GM21515 (cell line): ENCODE measurements around the gene PITPNM3.
"Not testable (repeated sequence)": the region's sequence is repeated elsewhere in the genome, so short reads cannot be mapped to it uniquely, and the experiment has no call there.

Source experiments
- ATAC-seq: cut with Tn5 transposase; IDR thresholded peaks from one replicate; pipeline ENCODE4 v1.9.1; 2021; ENCODE audit not compliant: unreplicated experiment

PITPNM3 gene

DNA sequence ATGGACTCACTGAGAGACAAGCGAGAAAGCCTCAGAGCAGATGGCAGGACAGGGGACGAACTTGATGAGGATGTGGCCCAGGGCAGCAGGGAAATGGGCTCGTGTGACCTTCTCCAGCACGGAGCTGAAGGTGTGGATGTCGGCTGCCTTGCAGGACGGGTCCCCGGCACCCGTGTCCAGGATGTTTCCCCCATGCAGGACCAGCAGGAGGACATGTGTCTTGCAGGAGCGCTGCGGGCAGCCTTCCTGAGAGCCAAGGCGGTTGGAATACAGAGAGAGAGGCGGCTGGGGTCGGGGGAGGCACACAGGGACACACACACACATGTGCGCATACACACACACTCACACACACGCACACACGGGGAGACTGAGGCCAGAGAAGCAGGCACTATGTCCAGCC is 72.8 kb downstream of the PITPNM3 start:
- no peak for ATAC-seq

DNA sequence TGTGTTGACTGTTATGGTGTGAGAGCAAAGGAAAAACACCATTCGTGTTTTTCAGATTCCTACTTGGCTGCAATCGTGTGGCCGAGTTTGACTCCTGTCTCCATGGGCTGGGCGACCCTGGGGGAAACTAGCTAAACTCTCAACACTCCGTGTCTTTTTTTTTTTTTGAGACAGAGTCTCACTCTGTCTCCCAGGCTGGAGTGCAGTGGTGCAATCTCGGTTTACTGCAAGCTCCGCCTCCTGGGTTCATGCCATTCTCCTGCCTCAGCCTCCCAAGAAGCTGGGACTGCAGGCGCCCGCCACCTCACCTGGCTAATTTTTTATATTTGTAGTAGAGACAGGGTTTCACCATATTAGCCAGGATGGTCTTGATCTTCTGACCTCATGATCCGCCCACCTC is 73.6 kb downstream of the PITPNM3 start:
- not testable (repeated sequence) for ATAC-seq

DNA sequence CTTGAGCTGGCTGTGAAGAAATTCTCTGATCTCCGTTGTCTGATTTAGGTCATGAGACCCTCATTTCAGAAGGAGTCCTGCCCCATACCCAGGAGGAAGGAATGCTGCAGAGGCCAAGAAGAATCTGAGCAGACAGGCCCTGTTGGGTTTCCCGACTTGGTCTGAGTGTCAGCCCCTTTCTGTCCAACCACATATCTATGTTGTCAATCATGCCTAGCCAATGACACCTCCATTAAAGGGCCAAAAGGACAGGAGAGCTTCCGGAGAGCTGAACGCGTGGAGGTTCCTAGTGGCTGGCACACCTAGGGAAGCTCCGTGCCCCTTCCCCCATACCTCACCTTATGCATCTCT is 74.3 kb downstream of the PITPNM3 start:
- ATAC-seq: no peak

DNA sequence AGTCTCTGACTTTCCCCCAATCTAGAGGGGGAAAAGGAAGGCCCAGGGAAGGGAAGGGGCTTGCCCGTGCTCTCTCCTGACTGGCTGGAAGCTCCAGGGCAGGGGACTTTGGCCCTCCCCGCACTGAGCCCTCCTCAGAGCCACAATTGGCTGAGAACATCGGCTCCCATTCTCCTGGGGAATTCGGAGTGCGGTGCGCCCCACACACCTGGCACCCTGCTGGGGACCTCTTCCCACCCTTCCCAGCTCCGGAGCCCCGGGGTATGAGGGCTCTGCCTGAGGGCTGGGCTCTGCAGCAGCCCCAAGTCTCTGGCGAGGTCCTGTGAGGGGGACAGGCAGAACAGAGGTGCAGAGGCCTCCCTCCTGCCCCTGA is 76.1 kb downstream of the PITPNM3 start:
- ATAC-seq: no peak

DNA sequence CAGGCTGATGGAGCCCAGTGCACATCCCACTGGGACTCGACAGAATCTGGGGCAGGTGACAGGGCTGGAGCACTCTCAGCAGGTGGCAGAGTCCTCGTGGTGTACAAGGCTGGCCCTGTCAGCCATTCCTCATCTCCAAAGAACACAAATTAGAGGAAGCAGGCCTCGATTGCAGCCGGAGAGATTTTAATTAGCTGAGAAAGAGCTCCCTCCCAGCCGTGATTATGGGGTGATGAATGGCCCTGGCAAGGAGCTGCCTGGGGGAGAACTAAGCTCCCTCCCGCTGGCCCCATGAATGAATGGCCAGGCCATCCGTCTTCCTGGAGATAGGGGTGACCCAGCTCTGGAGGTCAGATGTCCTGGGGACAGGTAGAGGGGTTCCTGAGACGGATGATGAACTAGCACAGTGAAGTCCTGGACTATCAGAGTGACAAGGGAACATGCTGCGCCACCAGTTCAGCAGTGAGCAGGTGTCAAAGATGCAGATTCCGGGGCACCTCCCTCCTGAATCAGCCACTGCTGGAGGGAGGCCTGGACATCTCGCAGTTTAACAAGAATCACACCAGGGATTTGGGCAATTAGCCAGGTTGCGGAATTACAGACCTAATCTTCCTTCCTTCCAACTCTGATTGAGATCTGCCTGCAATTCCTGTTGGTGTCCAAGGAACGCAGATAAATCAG is 76.6 kb downstream of the PITPNM3 start:
- ATAC-seq: no peak

DNA sequence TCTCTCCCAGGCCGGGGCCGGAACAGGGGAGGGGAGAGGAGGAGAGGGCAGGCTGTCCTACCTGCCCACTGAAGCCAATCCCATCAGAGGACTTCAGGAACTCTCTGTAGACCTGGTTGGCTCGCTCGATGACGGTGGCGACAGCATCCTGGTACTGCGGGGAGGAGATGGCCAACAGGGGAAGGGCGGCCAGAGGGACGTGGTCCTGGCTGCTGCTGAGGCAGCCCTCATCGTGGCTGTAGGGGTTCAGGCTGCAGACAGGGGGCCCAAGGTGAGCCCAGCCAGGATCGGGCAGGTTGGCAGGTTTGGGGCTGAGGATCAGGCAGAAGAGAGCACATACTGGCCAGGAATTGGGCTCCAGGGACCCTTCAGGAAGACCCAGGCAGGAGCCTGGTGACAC is 77.9 kb downstream of the PITPNM3 start:
- no peak for ATAC-seq

DNA sequence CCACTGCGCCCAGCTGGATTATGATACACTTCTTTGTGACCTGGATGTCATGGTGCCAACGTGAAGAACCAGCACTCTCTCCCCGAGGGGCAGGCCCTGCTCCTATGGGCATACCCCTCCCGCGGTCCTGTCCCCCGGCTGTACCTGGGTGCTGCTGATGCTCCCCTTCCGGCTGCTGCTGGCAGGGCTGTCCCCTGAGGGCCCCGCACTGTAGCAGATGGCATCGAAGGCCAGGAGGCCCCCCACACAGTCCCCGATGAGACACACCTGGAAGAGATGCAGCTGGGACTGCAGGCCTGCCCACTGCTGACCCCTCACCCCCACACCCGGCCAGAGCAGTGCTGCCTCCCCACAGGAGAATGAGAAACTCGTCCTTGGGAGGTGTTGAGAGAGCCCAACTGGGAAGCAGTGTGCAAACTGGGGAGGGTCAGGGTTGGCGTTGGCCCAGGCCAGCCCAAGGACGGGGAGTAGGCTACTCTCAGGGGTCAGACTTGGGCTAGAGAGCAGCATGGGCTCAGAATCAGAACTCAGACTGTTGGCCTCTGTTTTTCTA is 78.4 kb downstream of the PITPNM3 start:
- ATAC-seq: no peak

DNA sequence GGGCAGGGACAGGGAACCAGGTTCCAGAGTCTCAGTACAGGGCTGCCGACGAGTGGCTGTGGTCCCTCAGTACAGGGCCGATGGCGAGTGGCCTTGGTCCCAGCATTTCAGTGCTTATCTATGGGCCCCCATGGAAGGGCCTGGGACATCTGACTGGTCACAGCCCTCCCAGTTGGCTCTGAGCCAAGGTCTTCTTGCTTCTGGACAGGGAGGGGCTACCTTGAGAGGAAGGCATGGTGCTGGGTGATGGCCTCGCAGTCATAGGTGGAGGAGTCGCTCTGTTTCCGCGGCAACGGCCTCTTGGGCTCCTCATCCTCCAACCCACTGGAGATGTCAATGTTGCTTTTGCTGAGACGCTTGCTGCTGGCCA is 79.6 kb downstream of the PITPNM3 start:
- no peak for ATAC-seq

DNA sequence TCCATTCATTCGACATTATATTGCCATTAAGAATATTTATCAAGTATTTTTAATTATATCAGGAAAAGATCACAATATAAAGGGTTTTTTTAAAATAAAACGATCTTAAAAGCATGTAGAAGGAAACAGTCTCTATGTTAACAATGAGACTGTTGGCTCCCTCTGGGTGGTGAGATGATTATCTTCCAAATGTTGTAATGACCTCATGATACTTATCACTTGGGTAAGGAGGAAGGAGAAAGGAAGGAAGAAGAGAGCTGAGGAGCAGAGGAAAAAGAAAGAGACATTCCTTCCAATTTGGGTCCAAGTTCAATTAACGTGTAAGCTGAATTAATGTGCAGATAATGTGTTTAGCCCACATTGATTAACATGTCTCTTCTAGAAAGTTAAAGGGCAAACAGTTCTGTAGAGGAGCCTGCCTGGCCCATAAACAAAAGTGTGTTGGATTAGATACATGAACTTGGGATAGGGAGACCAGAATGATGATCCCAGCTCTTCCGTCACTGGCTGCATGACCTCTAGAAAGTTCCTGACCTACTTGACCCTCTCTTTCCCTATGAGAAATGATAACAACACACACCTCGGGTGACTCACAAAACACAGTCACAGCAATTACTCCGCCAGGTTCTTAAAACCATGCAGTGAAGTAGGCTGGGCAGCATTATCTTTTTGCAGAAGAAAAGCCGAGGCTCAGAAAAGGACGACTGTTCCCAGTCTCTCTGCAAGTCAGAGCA is 80.1 kb downstream of the PITPNM3 start:
- ATAC-seq: no peak

DNA sequence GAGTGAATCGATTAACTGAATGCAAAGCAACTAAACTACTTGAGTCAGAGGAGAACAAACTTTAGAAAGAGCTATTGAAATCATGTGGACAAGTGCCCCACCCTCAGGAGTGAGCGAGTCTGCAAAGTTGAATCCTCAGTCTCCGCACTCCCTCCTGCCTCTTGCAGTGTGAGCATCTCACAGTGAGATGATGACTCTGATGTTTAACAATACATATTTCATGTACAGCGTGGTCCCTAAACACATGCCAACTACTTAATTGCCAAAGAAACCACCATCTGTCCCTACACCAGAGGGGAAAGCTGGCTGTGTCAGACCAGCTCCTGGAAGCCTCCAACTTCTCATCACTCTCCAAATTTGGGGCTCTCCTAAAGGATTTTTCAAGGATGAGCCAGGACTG is 80.9 kb downstream of the PITPNM3 start:
- no peak for ATAC-seq

DNA sequence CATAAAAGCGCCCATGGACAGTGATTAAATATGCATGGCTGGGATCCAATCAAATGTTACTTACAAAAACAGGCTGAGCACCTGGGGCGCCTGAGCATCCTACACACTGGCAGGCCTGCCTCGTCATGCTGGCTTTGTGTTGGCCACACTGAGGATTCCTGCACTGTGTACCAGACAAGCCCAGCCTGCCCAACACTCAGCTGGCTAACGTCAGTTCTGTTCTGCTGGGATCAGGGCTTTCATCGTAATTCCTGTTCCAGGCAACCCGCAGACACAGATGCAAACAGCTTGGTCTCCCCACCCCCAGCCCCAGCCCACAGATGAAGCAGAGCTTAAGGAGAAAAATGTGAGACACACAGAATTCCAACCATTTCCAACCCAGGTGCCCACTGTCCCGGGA is 81.4 kb downstream of the PITPNM3 start:
- no peak for ATAC-seq

DNA sequence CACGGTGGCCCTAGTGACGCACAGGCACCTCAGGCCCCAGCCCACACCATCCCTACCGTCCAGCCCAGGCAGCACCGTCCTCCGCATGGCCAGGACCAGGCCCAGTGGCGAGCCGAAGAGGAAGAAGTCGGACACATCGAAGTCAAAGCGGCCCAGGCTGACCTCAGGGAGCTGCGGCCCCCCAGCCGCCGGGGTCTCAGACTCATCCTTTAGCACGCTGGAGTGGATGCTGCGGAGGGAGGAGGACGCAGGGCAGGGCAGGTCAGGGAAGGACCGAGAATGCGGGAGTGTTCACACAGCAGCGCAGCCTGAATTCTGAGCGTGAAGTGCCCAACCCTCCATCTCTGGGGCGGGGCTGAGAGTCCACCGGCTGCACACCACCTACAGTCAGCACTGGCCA is 82.0 kb downstream of the PITPNM3 start:
- no peak for ATAC-seq

DNA sequence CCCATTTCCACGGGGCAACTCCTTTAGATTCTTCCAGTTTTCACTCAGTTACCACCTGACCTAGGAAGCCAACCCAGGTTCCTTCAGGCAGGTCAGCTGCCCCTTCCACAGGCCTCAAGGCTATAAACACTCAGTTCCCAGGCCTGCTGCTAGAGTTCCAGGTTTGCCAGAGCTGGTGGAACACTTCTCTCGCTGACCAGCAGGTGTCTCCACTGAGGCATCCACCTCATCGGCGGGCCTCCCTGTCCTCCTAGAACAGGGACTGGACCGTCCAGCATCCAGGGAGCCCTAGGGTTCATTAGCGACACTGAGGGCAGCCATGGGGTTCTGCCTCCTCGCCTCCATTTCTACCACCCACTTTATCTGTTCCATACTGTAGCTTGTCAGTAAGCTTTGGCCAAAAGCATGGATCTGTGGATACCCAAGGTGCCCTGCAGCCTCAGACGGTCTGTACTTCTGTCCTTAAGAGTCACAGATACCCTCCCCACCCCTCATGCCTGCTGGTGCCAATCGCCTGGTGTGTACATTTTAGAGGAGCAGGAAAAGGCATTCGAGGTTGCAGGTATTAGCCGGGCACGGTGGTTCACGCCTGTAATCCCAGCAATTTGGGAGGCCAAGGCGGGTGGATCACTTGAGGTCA is 83.1 kb downstream of the PITPNM3 start:
- no peak for ATAC-seq

DNA sequence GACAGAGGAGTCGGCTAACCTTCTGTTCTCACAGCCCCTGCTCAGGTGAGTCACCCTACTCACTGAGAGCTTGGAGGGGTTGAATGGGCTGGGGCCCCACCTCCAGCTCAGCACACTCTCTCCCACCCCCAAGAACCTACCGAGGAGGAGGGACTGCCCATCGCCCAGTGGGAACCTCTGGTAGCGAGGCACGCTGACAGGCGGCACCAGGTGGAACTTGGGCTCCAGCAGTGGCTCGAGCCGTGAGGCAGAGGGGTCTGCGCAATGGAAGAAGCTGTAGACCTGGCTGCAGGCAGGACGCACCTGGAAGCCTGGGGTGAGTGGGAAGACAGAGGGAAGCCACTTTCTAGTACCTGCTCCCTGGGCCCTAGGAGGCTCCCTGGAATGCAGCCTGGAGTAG is 83.8 kb downstream of the PITPNM3 start:
- ATAC-seq: no peak

DNA sequence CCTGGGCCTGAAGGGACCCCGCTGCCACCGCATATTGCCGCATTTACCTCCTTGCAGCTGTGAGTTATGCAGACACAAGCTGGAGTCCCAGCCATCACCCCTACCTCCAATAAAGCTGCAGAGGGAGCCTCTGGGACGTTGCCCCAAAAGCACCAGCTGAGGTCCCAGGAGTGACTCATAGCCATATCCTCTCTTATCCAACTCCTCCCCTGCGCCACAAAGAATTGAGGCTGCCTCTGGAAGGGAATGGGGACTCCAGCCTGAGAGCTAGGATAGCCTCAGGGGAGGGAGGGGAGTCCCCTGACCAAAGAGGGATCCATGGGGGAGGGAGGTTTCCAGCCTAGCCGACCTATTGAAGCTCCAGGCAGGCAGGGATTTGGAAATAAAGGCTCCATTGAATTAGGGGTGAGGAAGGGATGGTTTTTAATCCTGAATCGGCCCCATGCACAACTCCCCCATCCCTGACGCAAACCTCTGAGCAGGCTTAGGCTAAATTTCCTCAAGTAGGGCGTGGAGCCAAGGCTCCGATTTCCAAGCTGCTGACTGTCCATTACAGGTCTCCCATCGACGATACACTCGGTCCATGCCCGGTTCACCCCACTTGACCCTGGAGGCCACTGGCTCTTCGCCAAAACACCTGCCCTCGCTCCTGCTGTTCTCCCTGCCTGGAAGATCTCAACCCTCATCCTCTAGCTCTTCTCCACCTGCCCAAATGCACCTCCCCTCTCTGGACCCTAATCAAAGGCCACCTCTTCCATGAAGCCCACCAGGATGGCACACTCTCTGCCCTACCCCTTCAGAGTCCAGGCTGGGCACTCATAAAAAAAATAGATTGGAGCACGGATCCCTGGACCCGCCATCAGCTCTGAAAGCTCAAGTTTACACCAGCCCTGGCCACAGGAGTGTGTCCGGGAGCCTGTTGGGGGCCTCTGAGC is 84.6 kb downstream of the PITPNM3 start:
- ATAC-seq: no peak

DNA sequence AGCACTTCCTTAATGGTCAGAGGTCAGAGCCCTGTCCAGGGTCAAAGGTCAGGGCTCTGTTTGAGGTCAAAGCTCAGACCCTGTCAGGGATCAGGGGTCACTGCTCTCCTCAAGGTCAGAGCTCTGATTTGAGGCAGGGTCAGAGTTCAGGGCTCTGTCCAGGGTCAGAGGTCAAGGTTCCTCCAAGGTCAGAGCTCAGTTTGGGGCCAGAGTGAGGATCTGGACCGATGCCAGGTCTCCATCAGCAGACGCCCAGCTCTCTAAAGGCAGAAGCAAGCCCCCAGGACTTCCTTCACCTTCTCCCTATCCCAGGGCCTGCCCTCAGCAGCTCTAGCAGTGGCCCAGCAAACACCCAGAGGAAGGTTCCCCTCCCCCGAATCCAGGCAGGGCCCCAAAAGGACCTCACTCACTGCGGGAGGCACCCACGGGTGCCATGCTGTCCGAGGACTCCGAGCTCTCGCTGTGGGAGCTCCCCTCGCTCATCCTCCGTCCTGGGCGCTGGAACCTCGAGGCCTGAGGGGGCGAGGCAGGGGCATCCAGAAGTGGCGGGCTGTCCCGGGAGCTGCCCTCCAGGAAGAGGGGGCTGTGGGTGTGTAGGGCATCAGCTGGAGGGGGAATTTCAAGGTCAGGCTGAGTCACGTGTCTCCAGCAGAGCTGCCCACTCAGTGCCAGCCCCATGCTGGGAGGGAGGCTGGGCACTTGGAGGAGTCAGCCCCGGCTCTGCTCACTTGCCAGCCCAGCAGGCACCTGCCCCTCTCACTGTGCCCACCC is 85.4 kb downstream of the PITPNM3 start:
- ATAC-seq: no peak

DNA sequence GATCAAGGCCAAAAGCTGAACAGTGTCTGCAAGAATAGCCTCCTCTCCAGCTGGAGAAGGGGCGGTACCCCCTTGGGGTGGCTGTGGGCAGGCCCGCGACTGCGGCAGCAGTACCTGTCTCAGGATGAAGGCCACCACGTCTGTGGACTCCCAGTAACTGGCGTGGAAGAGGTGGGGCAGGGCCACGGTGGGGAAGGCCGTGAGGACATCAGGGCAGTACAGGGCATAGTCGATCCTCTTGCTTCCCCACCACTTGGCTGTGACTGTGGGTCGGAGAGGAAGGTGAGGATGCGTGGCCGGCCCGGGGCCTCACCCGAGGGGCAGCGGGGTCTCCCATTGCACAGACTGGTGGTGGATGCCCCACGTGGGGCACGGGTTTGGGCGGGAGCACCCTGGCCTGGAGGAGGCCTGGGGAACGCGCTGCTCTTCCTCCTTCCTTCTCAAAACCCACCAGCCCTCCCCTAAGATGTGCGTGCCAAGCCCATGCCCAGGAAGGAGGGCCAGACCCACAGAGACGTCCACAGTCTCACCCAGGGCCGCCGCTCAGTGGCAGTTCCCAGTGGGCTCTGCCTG is 86.1 kb downstream of the PITPNM3 start:
- no peak for ATAC-seq

DNA sequence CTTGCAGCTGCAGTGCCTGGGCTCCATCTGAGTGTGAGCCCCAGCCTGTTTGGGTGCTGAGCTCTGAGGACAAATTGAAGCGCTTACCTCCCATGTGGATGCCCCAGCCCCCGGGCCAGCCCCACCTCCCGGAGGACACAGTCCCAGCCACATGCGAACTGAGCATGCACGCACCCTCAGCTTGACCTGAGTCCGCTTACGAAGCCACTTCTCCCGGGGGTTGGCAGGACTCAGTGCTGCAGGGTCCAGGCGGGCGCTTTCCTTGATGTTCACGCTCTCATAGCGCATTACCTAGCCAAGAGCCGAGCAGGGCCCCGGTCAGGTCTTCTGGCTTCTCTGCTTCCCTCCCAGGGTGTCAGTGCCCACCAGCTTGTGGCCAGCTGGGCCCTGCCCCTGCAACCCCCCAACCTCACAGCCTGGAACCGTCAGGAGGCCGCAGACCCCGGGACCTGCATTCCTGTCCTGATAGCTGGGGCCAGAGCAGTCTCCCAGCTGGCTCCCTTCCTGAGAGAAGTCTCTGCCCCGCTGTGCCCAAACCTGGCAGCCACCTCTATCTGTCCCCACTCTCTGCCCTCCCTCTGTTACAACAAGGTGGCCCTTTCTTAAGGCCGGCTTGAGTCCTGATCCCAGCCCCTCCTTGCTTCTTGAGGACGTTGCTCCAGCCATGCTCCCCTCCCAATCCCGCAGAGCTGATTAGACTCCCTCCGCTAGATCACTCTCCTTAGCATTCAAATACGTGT is 88.1 kb downstream of the PITPNM3 start:
- ATAC-seq: no peak

DNA sequence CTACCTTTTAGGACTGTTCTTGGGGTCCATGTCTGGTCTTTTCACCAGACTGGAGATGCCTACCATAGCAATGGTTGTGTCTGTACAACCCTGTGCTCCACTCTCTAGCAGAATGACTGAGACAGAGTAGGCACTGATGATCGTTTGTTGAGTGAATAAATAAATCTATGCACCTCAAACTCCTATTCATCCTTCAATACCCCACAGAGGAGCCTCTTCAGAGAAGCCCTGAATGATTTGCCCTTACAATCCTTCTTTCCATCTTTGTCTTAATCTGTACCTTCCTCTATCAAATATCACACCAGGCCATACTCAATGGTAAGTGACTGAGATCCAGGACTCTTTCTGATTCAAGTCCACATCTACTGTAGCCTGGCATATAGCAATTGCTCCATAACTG is 88.8 kb downstream of the PITPNM3 start:
- no peak for ATAC-seq
